Stimulated activated CD8-positive, alpha-beta memory T cell treated with anti-CD3 and anti-CD28 coated beads, Interleukin-7, amount 100 ng/mL, for 24 hours (primary cell): ENCODE results near the gene CDH16.

Experiments
- DNase-seq: peaks from one replicate; pipeline ENCODE4 v3.0.0-alpha.2; 2020; ENCODE audit warnings: low read depth

Gene CDH16

GRCh38 chr16:66926961-66927436 lies 8.3 kb upstream of the CDH16 start:
- no peak for DNase-seq

DNA sequence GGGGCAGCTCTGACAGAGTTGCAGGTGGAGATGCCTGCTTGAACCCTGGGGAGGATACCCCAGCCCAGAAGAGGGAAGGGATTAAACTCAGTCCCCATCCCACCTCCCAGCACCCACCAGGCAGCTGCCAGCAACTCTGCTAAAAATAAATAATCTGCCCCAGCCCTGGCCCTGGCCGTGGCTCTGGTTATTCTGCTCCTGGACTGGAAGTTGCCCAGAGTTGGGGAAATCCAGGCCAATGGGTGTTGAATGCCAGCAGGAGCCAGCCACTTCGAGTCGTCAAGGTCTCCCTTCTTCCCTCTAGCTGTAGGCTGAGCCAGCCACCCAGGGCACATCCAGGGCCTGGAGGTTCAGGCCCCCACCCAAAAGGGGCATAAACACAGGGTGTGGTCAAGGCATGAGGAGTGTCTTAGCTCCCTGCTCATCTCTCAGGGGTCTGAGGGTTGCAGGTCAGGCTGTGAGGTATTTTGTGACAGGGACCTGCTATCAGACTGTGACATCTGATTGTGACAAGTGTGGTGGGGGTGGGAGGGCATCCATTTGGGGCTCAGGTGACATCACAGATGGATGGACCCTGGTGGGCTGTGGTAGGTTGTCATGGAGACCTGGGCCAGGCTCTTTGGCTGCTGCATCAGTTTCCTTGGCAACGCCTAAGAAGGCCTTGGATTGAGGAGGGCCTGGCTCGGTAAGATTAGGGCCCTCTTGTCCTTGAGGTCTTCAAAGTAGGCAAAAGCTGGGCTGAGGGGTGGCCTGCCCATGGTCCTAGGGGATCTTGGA lies 7.7 kb upstream of the CDH16 start:
- no peak for DNase-seq

DNA sequence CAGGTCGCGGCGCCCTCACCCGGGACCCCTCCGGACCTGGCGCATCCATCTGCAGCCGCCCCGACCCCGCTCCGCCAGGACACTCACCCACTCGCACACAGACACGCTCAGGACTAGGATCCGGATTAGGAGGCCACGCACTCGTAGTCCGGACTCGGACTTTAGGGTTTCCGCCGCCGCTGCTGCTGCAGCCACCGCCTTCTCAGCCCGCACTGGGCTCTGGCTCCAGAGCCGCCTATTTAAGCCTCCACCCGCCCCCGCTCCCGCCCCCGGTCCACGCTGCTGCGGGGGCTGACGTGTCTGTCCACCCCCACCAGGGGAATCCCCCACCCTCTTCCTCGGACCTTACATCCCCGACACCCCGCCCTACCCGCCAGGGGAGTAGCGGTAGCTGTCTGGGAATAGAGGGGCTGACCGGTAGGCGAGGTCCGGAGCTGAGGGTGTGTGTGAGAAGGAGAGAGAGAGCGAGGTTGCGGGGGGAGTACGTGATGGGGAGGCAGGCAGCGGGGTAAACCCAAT lies 6.7 kb upstream of the CDH16 start, which contains the start of gene RRAD:
Gene RRAD (minus strand): TSS at position 214 of the 519 bp plus-strand sequence. CDS start 356 bp downstream, outside the sequence.
- DNase-seq = no peak

- no peak for DNase-seq
Observed at GRCh38 chr16:66924527-66925321, 6.0 kb upstream of the CDH16 start.

- no peak for DNase-seq
Observed at GRCh38 chr16:66923866-66924265, 5.2 kb upstream of the CDH16 start.

DNA sequence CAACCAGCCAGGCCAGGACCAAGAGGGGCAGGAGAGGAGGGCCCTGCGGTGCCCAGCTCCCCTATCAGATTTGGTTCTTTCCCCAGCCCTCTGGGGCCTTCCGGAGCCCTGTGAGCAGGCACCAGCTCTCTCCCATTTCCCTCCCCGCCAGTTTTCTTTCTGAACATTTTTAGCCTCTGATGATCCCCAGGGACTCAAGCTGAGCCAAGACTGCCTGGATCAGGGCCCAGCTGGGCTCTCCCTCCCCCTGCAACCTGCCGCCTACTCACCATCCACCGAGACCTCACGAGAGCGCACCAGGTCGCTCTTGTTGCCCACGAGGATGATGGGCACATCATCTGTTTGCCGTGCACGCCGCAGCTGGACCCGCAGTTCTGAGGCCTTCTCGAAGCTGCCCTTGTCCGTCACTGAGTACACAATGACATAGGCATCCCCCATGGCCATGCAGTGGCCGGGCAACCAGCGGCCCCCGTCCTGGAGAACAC lies 4.6 kb upstream of the CDH16 start:
- no peak for DNase-seq

GRCh38 chr16:66921729-66922450 lies 3.2 kb upstream of the CDH16 start:
- no peak for DNase-seq

- no peak for DNase-seq
Observed at GRCh38 chr16:66920924-66921680, 2.4 kb upstream of the CDH16 start.

DNA sequence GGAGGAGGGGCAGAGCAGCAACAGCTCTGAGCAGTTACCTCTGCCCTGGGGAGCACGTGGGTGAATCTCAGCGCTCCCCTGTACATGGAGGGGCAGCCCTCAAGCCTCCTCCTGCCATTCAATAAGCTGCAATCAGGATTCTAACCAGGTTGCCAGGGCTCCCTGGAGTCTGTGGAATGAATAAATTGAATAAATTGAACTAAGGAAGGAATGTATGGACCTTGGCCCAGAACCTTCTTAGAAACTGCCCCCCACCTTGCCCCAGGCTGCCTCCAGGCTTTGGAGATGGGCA lies 1.6 kb upstream of the CDH16 start:
- DNase-seq = no peak

DNA sequence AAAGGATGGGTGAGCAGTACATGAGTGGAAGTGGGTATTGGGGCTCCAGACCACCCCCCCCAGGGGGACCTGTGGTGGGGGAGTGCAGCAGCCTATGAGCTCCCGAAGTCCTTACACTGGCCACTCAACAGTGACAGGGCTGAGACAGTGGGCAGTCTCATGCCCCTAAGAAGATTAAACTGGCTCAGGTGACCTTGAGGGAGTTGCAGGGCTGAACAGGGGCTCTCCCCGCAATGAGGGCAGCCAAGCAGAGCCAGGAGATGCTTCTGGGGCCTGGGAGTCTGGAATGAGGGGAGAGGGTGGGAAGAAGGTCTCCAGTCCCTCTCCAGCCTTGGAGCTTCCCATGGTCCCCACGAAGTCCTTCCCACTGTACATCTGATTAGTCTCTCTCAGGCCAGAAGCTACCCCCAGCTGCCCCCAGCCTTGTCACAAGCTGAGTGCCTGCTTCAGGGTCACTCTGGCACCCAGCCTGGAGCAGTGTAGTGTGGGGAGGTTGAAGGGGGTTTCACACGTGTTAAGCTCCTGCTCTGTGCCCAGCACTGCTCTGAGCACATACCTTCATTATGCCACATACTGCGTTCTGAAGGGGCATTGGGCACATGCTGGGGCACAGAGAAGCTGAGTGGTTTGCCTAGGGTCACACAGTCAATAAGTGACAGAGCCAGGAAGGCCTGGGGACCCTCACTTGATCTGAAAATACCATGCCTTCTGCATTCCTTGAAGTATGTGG lies 1.0 kb upstream of the CDH16 start:
- no peak for DNase-seq

GRCh38 chr16:66918355-66918754 lies 330 bp downstream of the CDH16 start:
- DNase-seq = no peak

GRCh38 chr16:66917741-66918140 lies 944 bp downstream of the CDH16 start:
- no peak for DNase-seq

DNA sequence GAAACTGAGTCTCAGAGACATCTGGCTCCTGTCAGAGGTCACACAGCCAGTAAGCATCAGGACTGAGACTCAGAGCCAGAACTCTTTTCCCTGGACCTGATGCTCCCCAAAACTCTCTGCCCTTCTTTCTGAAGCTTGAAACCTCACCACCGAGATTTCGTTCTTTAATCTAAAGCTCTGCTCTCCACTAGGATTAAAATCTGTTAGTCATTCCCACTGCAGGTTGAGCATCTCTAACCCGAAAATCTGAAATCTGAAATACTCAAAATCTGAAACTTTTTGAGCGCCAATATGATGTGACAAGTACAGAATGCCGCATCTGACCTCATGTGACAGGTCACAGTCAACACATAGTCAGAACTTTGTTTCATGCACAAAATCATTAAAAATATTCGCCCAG lies 2.2 kb downstream of the CDH16 start:
- DNase-seq = no peak

- DNase-seq = no peak
Observed at GRCh38 chr16:66915041-66915440, 3.6 kb downstream of the CDH16 start.

DNA sequence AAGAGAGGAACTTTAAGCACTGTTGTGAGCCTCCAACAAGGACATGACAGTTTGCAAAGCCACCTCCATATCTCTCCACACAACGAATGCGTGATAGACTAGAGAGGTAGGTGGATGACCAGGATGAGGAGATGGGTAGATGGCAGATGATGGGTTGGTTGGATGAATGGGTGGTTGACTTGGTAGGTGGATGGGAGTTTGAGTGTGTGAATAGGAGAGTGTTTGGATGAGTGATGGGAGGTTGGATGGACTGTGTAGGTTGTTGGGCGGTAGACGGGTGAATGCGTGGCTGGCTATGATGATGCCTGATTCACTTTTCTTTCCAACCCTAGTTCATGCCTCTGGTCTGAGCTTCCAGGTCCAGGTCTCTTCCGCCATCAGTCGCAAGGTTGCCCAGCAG lies 4.1 kb downstream of the CDH16 start:
- DNase-seq = no peak

DNA sequence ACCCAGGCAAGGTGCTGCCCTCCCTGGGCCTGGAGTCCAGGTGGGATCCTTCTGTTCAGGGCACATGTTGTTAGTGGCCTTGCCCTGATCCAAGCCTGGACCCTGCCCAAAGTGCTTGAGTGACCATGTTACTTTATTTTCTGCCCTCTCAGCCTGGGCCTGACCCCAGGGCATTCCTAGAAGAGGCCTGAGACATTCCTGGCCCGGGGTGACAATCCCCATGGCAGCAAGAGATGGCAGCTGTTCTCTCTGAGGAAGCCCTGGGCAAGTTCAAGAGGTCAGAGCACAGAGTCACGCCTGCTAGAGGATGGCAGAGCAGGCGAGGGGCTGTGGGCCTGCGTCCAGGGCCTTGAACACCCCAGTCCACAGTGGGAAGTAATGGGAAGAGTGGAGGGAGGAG lies 5.0 kb downstream of the CDH16 start:
- no peak for DNase-seq

GRCh38 chr16:66913081-66913480 lies 5.6 kb downstream of the CDH16 start:
- no peak for DNase-seq

GRCh38 chr16:66911801-66912200 lies 6.9 kb downstream of the CDH16 start:
- no peak for DNase-seq

GRCh38 chr16:66911112-66911511 lies 7.6 kb downstream of the CDH16 start:
- DNase-seq = no peak

GRCh38 chr16:66910175-66910940 lies 8.3 kb downstream of the CDH16 start:
- no peak for DNase-seq
